HepG2 (cell line): ENCODE data around the gene RBP5. TPM values are rescaled to one million over a fixed set of nuclear protein-coding genes. Genes with fewer than 3 reads are reported as not detected.

Experiments
- ARNTL ChIP-seq: sonication (generic); formaldehyde crosslinking; IDR thresholded peaks from 2 replicates; pipeline ENCODE4 v1.4.0; 2020; ENCODE audit warnings: mild to moderate bottlenecking, missing genetic modification reagents
- ATAD3A ChIP-seq: sonication (generic); formaldehyde crosslinking; IDR thresholded peaks from 2 replicates; pipeline ENCODE4 v1.4.0; 2020; ENCODE audit warnings: missing genetic modification reagents
- GATAD1 ChIP-seq: IDR thresholded peaks from 2 replicates; pipeline ENCODE4 v1.6.1; 2016; ENCODE audit warnings: missing genetic modification reagents, missing compliant biosample characterization
- HHEX ChIP-seq: IDR thresholded peaks from 2 replicates; pipeline ENCODE4 v1.6.1; 2016; ENCODE audit warnings: control low read depth
- HNRNPH1 ChIP-seq: fragments of 200-400 bp; formaldehyde crosslinking; optimal IDR thresholded peaks from 2 replicates; pipeline ENCODE3; 2017; ENCODE audit warnings: mild to moderate bottlenecking, low read depth, low read length
- JUN ChIP-seq: sonication (generic); formaldehyde crosslinking; IDR thresholded peaks from 2 replicates; pipeline ENCODE4 v1.4.0; 2020; ENCODE audit warnings: mild to moderate bottlenecking, missing genetic modification reagents
- NFKBIZ ChIP-seq: IDR thresholded peaks from 2 replicates; pipeline ENCODE4 v1.6.1; 2018; ENCODE audit warnings: missing genetic modification reagents, missing compliant biosample characterization
- PCBP1 ChIP-seq: fragments of 200-400 bp; formaldehyde crosslinking; IDR thresholded peaks from 2 replicates; pipeline ENCODE4 v1.6.1; 2017; ENCODE audit warnings: mild to moderate bottlenecking, low read depth, low read length, borderline replicate concordance
- POLR2A ChIP-seq, 2 experiments: IDR thresholded peaks; 2 replicates each; pipeline ENCODE4 v1.6.1; 2011; ENCODE audit warnings: low read depth in 2 of 2, low read length in 2 of 2, mild to moderate bottlenecking in 1 of 2, moderate library complexity in 1 of 2; ENCODE audit not compliant: insufficient read depth in 1 of 2
- RBM39 ChIP-seq: fragments of 200-400 bp; formaldehyde crosslinking; IDR thresholded peaks from one replicate; pipeline ENCODE4 v1.6.1; 2018; ENCODE audit warnings: antibody characterized with exemption, mild to moderate bottlenecking, low read depth, low read length; ENCODE audit not compliant: poor library complexity, severe bottlenecking
- RFXAP ChIP-seq: sonication (generic); formaldehyde crosslinking; IDR thresholded peaks from 2 replicates; pipeline ENCODE4 v1.4.0; 2020; ENCODE audit warnings: missing genetic modification reagents, borderline replicate concordance
- YY1 ChIP-seq: IDR thresholded peaks from 2 replicates; pipeline ENCODE4 v1.6.1; 2011; ENCODE audit warnings: low read length, low read depth, moderate library complexity, mild to moderate bottlenecking; ENCODE audit not compliant: insufficient read depth, insufficient replicate concordance
- ZNF292 ChIP-seq: sonication (generic); formaldehyde crosslinking; IDR thresholded peaks from 2 replicates; pipeline ENCODE4 v1.8.1; 2022; ENCODE audit warnings: mild to moderate bottlenecking, low read depth, missing genetic modification reagents, borderline replicate concordance
- ZNF567 ChIP-seq: sonication (generic); formaldehyde crosslinking; IDR thresholded peaks from 2 replicates; pipeline ENCODE4 v1.8.1; 2023; ENCODE audit warnings: mild to moderate bottlenecking, missing genetic modification reagents, borderline replicate concordance
- ZNF605 ChIP-seq: sonication (generic); formaldehyde crosslinking; IDR thresholded peaks from 2 replicates; pipeline ENCODE4 v1.8.0; 2022; ENCODE audit warnings: mild to moderate bottlenecking, missing genetic modification reagents
- ZNF652 ChIP-seq: IDR thresholded peaks from 2 replicates; pipeline ENCODE4 v1.6.1; 2016; ENCODE audit warnings: low read depth, borderline replicate concordance
- ZNF746 ChIP-seq: sonication (generic); formaldehyde crosslinking; IDR thresholded peaks from 2 replicates; pipeline ENCODE4 v1.8.0; 2022; ENCODE audit warnings: mild to moderate bottlenecking, missing genetic modification reagents
- polyA plus RNA-seq, 8 experiments: library from polyadenylated mRNA; depleted of rRNA in 3 of 8; stranded (reverse) in 7 of 8; unstranded in 1 of 8; fragments of >200 nt; fragmentation: Illumina TruSeq in 4 of 8; extraction: Trizol in 4 of 8; gene quantifications; 2 replicates each; pipeline versions ENCODE4 v1.2.1 to v1.2.3, GENCODE V29; 2011 to 2016; ENCODE audit warnings: low read depth in 4 of 8, missing spikeins in 1 of 8, mixed read lengths in 1 of 8; ENCODE audit not compliant: insufficient read depth in 1 of 8
- total RNA-seq, 5 experiments: library from RNA; depleted of rRNA; stranded (reverse); fragments of >200 nt; fragmentation: Illumina TruSeq; extraction: Trizol; gene quantifications; 2 replicates each; pipeline ENCODE4 v1.2.3, GENCODE V29; 2016; ENCODE audit warnings: low read depth in 1 of 5
- TF ChIP-seq, protein P1 (sequence below): IDR thresholded peaks from 2 replicates; pipeline ENCODE4 v1.6.1; 2012; ENCODE audit warnings: inconsistent platforms
- TF ChIP-seq, protein P2 (sequence below): fragments of 450-650 bp; IDR thresholded peaks from 2 replicates; pipeline ENCODE4 v1.6.1; 2016
- TF ChIP-seq, protein P3 (sequence below): sonication (generic); formaldehyde crosslinking; IDR thresholded peaks from 2 replicates; pipeline ENCODE4 v1.5.1; 2020; ENCODE audit warnings: mild to moderate bottlenecking, missing genetic modification reagents, moderate library complexity

The RBP5 gene
- total and polyA plus RNA-seq, 2 of the 13 experiments (the other 11 are each of a cell fraction or from before 2014, with no cell fraction given), result 13.8 to 19.8 TPM

DNA sequence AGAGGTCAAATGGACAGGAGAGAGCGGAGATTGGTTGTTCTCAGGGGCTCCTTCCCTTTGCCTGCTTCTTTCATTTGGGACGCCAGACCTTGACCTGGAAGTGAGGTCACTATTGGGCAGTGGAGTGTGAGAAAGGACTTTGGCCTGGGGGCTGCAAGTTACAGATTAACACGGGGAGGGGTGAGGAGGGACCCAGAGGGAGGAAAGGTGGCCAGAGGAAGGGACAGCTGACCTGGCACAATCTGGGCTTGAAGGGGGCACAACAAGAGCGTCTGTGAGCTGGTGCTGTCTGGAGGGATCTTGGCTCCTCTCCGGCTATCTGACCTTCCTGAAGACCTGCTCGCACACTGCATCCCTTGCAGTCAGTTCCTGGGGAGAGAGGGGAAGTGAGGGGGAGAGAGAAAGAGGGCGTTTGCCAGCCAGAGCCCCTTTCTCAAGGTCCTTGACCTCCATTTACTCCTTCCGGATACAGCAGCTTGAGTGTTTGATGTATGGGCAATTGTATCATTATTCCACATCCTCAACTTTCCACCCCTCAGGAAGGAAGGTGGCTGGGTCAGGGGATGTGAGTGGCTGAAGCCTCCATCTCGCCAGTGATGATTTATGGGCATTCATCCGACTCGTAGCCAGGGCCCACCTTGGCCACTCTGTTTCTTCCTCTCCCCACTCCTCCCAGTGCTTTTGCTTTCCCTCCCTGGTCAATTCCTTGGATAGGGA, 4.7 kb downstream of the RBP5 start (continued):
- TF ChIP-seq NFKBIZ (no peak), ZNF605 (peak; percentile 29; the same call in 1 of the 2 replicates), ATAD3A (CRISPR knock-in tag) (no peak), ARNTL (no peak), ZNF652 (no peak), HHEX (CRISPR knock-in tag) (0 out of 2 replicates have a peak, but pooled peaks have one; percentile 34), YY1 (no peak), RBM39 (no peak), POLR2A (IDR thresholded peaks at IDR 0.05; ENCODE audit: insufficient read depth in 1 of 2, low read depth in 2 of 2, low read length in 2 of 2) (peak in 1 of 2 experiments; percentile 84; a peak in 2 of 4 replicates), JUN (CRISPR knock-in tag) (0 out of 2 replicates have a peak, but pooled peaks have one; percentile 46), ZNF567 (CRISPR knock-in tag) (no peak), ZNF292 (CRISPR knock-in tag) (0 out of 2 replicates have a peak, but pooled peaks have one; percentile 50), PCBP1 (no peak), HNRNPH1 (no peak), RFXAP (CRISPR knock-in tag) (no peak), ZNF746 (CRISPR knock-in tag) (peak; percentile 90), GATAD1 (0 out of 2 replicates have a peak, but pooled peaks have one; percentile 38)
- TF ChIP-seq, protein P1, sequence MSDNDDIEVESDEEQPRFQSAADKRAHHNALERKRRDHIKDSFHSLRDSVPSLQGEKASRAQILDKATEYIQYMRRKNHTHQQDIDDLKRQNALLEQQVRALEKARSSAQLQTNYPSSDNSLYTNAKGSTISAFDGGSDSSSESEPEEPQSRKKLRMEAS, result no peak
- TF ChIP-seq, protein P2, sequence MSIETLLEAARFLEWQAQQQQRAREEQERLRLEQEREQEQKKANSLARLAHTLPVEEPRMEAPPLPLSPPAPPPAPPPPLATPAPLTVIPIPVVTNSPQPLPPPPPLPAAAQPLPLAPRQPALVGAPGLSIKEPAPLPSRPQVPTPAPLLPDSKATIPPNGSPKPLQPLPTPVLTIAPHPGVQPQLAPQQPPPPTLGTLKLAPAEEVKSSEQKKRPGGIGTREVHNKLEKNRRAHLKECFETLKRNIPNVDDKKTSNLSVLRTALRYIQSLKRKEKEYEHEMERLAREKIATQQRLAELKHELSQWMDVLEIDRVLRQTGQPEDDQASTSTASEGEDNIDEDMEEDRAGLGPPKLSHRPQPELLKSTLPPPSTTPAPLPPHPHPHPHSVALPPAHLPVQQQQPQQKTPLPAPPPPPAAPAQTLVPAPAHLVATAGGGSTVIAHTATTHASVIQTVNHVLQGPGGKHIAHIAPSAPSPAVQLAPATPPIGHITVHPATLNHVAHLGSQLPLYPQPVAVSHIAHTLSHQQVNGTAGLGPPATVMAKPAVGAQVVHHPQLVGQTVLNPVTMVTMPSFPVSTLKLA, result no peak
- TF ChIP-seq, protein P3, sequence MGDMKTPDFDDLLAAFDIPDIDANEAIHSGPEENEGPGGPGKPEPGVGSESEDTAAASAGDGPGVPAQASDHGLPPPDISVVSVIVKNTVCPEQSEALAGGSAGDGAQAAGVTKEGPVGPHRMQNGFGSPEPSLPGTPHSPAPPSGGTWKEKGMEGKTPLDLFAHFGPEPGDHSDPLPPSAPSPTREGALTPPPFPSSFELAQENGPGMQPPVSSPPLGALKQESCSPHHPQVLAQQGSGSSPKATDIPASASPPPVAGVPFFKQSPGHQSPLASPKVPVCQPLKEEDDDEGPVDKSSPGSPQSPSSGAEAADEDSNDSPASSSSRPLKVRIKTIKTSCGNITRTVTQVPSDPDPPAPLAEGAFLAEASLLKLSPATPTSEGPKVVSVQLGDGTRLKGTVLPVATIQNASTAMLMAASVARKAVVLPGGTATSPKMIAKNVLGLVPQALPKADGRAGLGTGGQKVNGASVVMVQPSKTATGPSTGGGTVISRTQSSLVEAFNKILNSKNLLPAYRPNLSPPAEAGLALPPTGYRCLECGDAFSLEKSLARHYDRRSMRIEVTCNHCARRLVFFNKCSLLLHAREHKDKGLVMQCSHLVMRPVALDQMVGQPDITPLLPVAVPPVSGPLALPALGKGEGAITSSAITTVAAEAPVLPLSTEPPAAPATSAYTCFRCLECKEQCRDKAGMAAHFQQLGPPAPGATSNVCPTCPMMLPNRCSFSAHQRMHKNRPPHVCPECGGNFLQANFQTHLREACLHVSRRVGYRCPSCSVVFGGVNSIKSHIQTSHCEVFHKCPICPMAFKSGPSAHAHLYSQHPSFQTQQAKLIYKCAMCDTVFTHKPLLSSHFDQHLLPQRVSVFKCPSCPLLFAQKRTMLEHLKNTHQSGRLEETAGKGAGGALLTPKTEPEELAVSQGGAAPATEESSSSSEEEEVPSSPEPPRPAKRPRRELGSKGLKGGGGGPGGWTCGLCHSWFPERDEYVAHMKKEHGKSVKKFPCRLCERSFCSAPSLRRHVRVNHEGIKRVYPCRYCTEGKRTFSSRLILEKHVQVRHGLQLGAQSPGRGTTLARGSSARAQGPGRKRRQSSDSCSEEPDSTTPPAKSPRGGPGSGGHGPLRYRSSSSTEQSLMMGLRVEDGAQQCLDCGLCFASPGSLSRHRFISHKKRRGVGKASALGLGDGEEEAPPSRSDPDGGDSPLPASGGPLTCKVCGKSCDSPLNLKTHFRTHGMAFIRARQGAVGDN (CRISPR knock-in tag), result peak; percentile 68
